ENCODE measurements around the gene POLR3E. TPM values are rescaled to one million over a fixed set of nuclear protein-coding genes. Genes with fewer than 3 reads are reported as not detected.

POLR3E gene
- total RNA-seq, 1 experiment from 2014 or later = 73.5 TPM

- H3K4me1 Mint-ChIP-seq = no peaks in the 10 kb centered on the region
- H3K27ac Mint-ChIP-seq = peak overlapping the region; percentile 74
- ATAC-seq (no peak), DNase-seq (ENCODE audit: low spot score) (no peak)
- H3K36me3 Mint-ChIP-seq = peaks cover 36% of the 10 kb centered on the region
- no peak overlapping the region for H3K4me3 Mint-ChIP-seq
- TF ChIP-seq, protein P1, sequence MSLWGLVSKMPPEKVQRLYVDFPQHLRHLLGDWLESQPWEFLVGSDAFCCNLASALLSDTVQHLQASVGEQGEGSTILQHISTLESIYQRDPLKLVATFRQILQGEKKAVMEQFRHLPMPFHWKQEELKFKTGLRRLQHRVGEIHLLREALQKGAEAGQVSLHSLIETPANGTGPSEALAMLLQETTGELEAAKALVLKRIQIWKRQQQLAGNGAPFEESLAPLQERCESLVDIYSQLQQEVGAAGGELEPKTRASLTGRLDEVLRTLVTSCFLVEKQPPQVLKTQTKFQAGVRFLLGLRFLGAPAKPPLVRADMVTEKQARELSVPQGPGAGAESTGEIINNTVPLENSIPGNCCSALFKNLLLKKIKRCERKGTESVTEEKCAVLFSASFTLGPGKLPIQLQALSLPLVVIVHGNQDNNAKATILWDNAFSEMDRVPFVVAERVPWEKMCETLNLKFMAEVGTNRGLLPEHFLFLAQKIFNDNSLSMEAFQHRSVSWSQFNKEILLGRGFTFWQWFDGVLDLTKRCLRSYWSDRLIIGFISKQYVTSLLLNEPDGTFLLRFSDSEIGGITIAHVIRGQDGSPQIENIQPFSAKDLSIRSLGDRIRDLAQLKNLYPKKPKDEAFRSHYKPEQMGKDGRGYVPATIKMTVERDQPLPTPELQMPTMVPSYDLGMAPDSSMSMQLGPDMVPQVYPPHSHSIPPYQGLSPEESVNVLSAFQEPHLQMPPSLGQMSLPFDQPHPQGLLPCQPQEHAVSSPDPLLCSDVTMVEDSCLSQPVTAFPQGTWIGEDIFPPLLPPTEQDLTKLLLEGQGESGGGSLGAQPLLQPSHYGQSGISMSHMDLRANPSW (CRISPR knock-in tag; conservative IDR thresholded peaks at IDR 0.05; ENCODE audit: low read depth) = no peak
- TF ChIP-seq ARID4B (CRISPR knock-in tag; IDR thresholded peaks at IDR 0.05; ENCODE audit: borderline replicate concordance) (no peak), KAT7 (CRISPR knock-in tag; IDR thresholded peaks at IDR 0.05; ENCODE audit: borderline replicate concordance) (no peak), TEAD4 (CRISPR knock-in tag; IDR thresholded peaks at IDR 0.05) (no peak), ATF6 (CRISPR knock-in tag; IDR thresholded peaks at IDR 0.05) (no peak), TEAD1 (CRISPR knock-in tag; IDR thresholded peaks at IDR 0.05) (no peak), GABPB1 (CRISPR knock-in tag; IDR thresholded peaks at IDR 0.05) (no peak), CBFB (CRISPR knock-in tag; IDR thresholded peaks at IDR 0.05; ENCODE audit: low read depth) (no peak), TP53 (CRISPR knock-in tag; IDR thresholded peaks at IDR 0.05) (no peak), RORB (CRISPR knock-in tag; IDR thresholded peaks at IDR 0.05) (no peak), NFYB (CRISPR knock-in tag; conservative IDR thresholded peaks at IDR 0.05; ENCODE audit: low read depth) (no peak), NFATC4 (CRISPR knock-in tag; IDR thresholded peaks at IDR 0.05) (no peak), JAZF1 (CRISPR knock-in tag; IDR thresholded peaks at IDR 0.05) (no peak), PRRX2 (CRISPR knock-in tag; IDR thresholded peaks at IDR 0.05) (no peak), ETV6 (CRISPR knock-in tag; IDR thresholded peaks at IDR 0.05) (no peak), CREM (CRISPR knock-in tag; IDR thresholded peaks at IDR 0.05) (no peak), ZNF232 (CRISPR knock-in tag; IDR thresholded peaks at IDR 0.05) (no peak)
- TF ChIP-seq, protein P2, sequence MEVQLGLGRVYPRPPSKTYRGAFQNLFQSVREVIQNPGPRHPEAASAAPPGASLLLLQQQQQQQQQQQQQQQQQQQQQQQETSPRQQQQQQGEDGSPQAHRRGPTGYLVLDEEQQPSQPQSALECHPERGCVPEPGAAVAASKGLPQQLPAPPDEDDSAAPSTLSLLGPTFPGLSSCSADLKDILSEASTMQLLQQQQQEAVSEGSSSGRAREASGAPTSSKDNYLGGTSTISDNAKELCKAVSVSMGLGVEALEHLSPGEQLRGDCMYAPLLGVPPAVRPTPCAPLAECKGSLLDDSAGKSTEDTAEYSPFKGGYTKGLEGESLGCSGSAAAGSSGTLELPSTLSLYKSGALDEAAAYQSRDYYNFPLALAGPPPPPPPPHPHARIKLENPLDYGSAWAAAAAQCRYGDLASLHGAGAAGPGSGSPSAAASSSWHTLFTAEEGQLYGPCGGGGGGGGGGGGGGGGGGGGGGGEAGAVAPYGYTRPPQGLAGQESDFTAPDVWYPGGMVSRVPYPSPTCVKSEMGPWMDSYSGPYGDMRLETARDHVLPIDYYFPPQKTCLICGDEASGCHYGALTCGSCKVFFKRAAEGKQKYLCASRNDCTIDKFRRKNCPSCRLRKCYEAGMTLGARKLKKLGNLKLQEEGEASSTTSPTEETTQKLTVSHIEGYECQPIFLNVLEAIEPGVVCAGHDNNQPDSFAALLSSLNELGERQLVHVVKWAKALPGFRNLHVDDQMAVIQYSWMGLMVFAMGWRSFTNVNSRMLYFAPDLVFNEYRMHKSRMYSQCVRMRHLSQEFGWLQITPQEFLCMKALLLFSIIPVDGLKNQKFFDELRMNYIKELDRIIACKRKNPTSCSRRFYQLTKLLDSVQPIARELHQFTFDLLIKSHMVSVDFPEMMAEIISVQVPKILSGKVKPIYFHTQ (CRISPR knock-in tag; IDR thresholded peaks at IDR 0.05) = no peak
- TF ChIP-seq, protein P3, sequence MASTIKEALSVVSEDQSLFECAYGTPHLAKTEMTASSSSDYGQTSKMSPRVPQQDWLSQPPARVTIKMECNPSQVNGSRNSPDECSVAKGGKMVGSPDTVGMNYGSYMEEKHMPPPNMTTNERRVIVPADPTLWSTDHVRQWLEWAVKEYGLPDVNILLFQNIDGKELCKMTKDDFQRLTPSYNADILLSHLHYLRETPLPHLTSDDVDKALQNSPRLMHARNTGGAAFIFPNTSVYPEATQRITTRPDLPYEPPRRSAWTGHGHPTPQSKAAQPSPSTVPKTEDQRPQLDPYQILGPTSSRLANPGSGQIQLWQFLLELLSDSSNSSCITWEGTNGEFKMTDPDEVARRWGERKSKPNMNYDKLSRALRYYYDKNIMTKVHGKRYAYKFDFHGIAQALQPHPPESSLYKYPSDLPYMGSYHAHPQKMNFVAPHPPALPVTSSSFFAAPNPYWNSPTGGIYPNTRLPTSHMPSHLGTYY (CRISPR knock-in tag; IDR thresholded peaks at IDR 0.05) = no peak
- H3K9me3 Mint-ChIP-seq = no peaks in the 10 kb centered on the region
- ChIA-PET POLR2A (no interaction called here), CTCF (interaction anchor here (1.6 kb wide), 1 partner anchor 21 kb away, joined by 19 read pairs; no protein-coding TSS in a partner anchor)
- no peaks in the 10 kb centered on the region for H3K27me3 Mint-ChIP-seq (ENCODE audit: low read depth)
Measured at GRCh38 chr16:22322021-22322471, 24.8 kb downstream of the POLR3E start.

Measured in WTC11 (cell line).